ENCODE data around the gene TBCD.
"Not testable (repeated sequence)": the region's sequence is repeated elsewhere in the genome, so short reads cannot be mapped to it uniquely, and the experiment has no call there.

The TBCD gene

GRCh38 chr17:82974136-82974952, 222.5 kb downstream of the TBCD start:
- DNase-seq (ENCODE audit: low spot score), result no peak

GRCh38 chr17:82976982-82977488, 225.2 kb downstream of the TBCD start:
- no peak for DNase-seq (ENCODE audit: low spot score)

- no peak for DNase-seq (ENCODE audit: low spot score)
Measured at GRCh38 chr17:82977606-82978005, 225.7 kb downstream of the TBCD start.

- DNase-seq (ENCODE audit: low spot score), result no peak
Measured at GRCh38 chr17:82978765-82979349, 227.0 kb downstream of the TBCD start.

GRCh38 chr17:82979718-82980117, 227.9 kb downstream of the TBCD start:
- DNase-seq (ENCODE audit: low spot score), result no peak

GRCh38 chr17:82980632-82981031, 228.8 kb downstream of the TBCD start:
- DNase-seq (ENCODE audit: low spot score), result no peak

GRCh38 chr17:82981141-82981730, 229.4 kb downstream of the TBCD start:
- DNase-seq (ENCODE audit: low spot score), result no peak

- DNase-seq (ENCODE audit: low spot score), result no peak
Measured at GRCh38 chr17:82983510-82984248, 231.8 kb downstream of the TBCD start.

- DNase-seq (ENCODE audit: low spot score), result not testable (repeated sequence)
Measured at GRCh38 chr17:82984249-82984617, 232.4 kb downstream of the TBCD start.

GRCh38 chr17:82984751-82985427, 233.0 kb downstream of the TBCD start:
- DNase-seq (ENCODE audit: low spot score), result no peak

- DNase-seq (ENCODE audit: low spot score), result no peak
Measured at GRCh38 chr17:82985428-82985805, 233.6 kb downstream of the TBCD start.

GRCh38 chr17:82985973-82986372, 234.1 kb downstream of the TBCD start:
- DNase-seq (ENCODE audit: low spot score), result peak; percentile 74

GRCh38 chr17:82989051-82989450, 237.2 kb downstream of the TBCD start:
- not testable (repeated sequence) for DNase-seq (ENCODE audit: low spot score)

GRCh38 chr17:82989881-82990280, 238.0 kb downstream of the TBCD start:
- no peak for DNase-seq (ENCODE audit: low spot score)

- DNase-seq (ENCODE audit: low spot score), result no peak
Measured at GRCh38 chr17:82993005-82993404, 241.1 kb downstream of the TBCD start.

Data from COLO829 (cell line).